Osteoblast (primary cell): Measurements from ENCODE around the gene MYG1. TPM values are rescaled to one million over a fixed set of nuclear protein-coding genes. Genes with fewer than 3 reads are reported as not detected.

Experiments
- DNase-seq: peaks from one replicate; pipeline ENCODE4 v3.0.0; 2011; ENCODE audit warnings: low spot score, mixed read lengths; ENCODE audit not compliant: insufficient read length; ENCODE audit errors: missing footprints
- H2AFZ ChIP-seq: 2 replicates; pipeline ENCODE4 v1.6.0; 2011; ENCODE audit warnings: mild to moderate bottlenecking, low read length
- H3K27ac ChIP-seq: 2 replicates; pipeline ENCODE4 v1.5.1; 2011; ENCODE audit warnings: mild to moderate bottlenecking, low read depth, low read length, moderate library complexity
- H3K27me3 ChIP-seq: 2 replicates; pipeline ENCODE4 v1.6.0; 2012; ENCODE audit warnings: mild to moderate bottlenecking, control low read depth, inconsistent platforms, low read length, moderate library complexity; ENCODE audit not compliant: insufficient read depth
- H3K36me3 ChIP-seq: 2 replicates; pipeline ENCODE4 v1.5.1; 2011; ENCODE audit warnings: mild to moderate bottlenecking, low read length, control low read depth, moderate library complexity; ENCODE audit not compliant: insufficient read depth
- H3K4me1 ChIP-seq: 2 replicates; pipeline ENCODE4 v1.5.1; 2011; ENCODE audit warnings: mild to moderate bottlenecking, low read length, control low read depth, moderate library complexity; ENCODE audit not compliant: insufficient read depth
- H3K4me2 ChIP-seq: 2 replicates; pipeline ENCODE4 v1.6.0; 2011; ENCODE audit warnings: mild to moderate bottlenecking, low read length; ENCODE audit not compliant: insufficient read depth
- H3K4me3 ChIP-seq: fragments of 200-600 bp; sonication (generic); 3 replicates; pipeline ENCODE4 v1.5.1; 2012; ENCODE audit warnings: mild to moderate bottlenecking, low read length, inconsistent platforms; ENCODE audit not compliant: insufficient read depth
- H3K79me2 ChIP-seq: 2 replicates; pipeline ENCODE4 v1.6.0; 2012; ENCODE audit warnings: mild to moderate bottlenecking, low read length, control low read depth, inconsistent platforms; ENCODE audit not compliant: insufficient read depth
- H3K9me3 ChIP-seq: 2 replicates; pipeline ENCODE4 v1.5.1; 2011; ENCODE audit warnings: low read depth, low read length, control low read depth
- H4K20me1 ChIP-seq: 2 replicates; pipeline ENCODE4 v1.6.0; 2012; ENCODE audit warnings: mild to moderate bottlenecking, low read length, control low read depth; ENCODE audit not compliant: insufficient read depth
- CTCF ChIP-seq: IDR thresholded peaks from 2 replicates; pipeline ENCODE4 v1.5.1; 2011; ENCODE audit warnings: mild to moderate bottlenecking, low read depth, low read length, moderate library complexity; ENCODE audit errors: extremely low read depth
- total RNA-seq: library from RNA; depleted of rRNA; stranded (reverse); fragments of >200 nt; gene quantifications from 2 replicates; pipeline ENCODE4 v1.2.3, GENCODE V29; 2012

MYG1 gene
- 32.9 and 34.2 TPM in 2 replicates for total RNA-seq

- H3K4me3 ChIP-seq, result peak within 1 kb of the TSS; percentile 82
- peak within 1 kb of the TSS; percentile 98 for H3K4me2 ChIP-seq
- no peaks in the 10 kb centered on the region for H3K9me3 ChIP-seq
- no peak for TF ChIP-seq CTCF
- H2AFZ ChIP-seq, result peak within 1 kb of the TSS; percentile 66
- H4K20me1 ChIP-seq, result no peaks in the 10 kb centered on the region
- peaks cover 37% of the 10 kb centered on the region for H3K36me3 ChIP-seq
- peaks cover 49% of the 10 kb centered on the region for H3K4me1 ChIP-seq
- peaks cover 65% of the 10 kb centered on the region for H3K79me2 ChIP-seq
- no peaks in the 10 kb centered on the region for H3K27me3 ChIP-seq
- H3K27ac ChIP-seq, result peak within 1 kb of the TSS; percentile 97
- peak; percentile 96 for DNase-seq
Observed at GRCh38 chr12:53299454-53300180, at the start of gene MYG1. MYG1 (plus strand) TSS chr12:53299695; CDS start chr12:53299738, 43 bp downstream.

GRCh38 chr12:53251477-53252348, 47.8 kb upstream of the MYG1 start:
- Histone ChIP-seq H3K27me3 (no peaks in the 10 kb centered on the region), H3K4me2 (peak overlapping the region; percentile 98), H3K27ac (peak overlapping the region; percentile 77), H3K9me3 (no peaks in the 10 kb centered on the region), H2AFZ (peak overlapping the region; percentile 99), H3K79me2 (peaks cover 33% of the 10 kb centered on the region), H4K20me1 (peaks cover 5% of the 10 kb centered on the region), H3K4me1 (peaks cover 16% of the 10 kb centered on the region), H3K36me3 (peaks cover 11% of the 10 kb centered on the region), H3K4me3 (peak overlapping the region; percentile 93)
- peak; percentile 34 for TF ChIP-seq CTCF
- DNase-seq, result peak; percentile 99

- TF ChIP-seq CTCF, result no peak
- H2AFZ ChIP-seq, result peak overlapping the region; percentile 94
- peaks cover 11% of the 10 kb centered on the region for H3K36me3 ChIP-seq
- no peaks in the 10 kb centered on the region for H3K9me3 ChIP-seq
- peak; percentile 90 for DNase-seq
- peaks cover 5% of the 10 kb centered on the region for H4K20me1 ChIP-seq
- peak overlapping the region; percentile 95 for H3K4me2 ChIP-seq
- peaks cover 16% of the 10 kb centered on the region for H3K4me1 ChIP-seq
- H3K27me3 ChIP-seq, result no peaks in the 10 kb centered on the region
- H3K4me3 ChIP-seq, result peak overlapping the region; percentile 93
- peak overlapping the region; percentile 77 for H3K27ac ChIP-seq
- H3K79me2 ChIP-seq, result peaks cover 33% of the 10 kb centered on the region
Observed at GRCh38 chr12:53252349-53252916, 47.1 kb upstream of the MYG1 start.
